ENCODE results near the gene RSAD1.

Gene RSAD1

GRCh38 chr17:50513495-50513894, 34.8 kb downstream of the RSAD1 start:
- no peak for TF ChIP-seq EZH2phosphoT487 (IDR thresholded peaks at IDR 0.05; ENCODE audit: borderline replicate concordance, low read length)
- TF ChIP-seq, protein P1, sequence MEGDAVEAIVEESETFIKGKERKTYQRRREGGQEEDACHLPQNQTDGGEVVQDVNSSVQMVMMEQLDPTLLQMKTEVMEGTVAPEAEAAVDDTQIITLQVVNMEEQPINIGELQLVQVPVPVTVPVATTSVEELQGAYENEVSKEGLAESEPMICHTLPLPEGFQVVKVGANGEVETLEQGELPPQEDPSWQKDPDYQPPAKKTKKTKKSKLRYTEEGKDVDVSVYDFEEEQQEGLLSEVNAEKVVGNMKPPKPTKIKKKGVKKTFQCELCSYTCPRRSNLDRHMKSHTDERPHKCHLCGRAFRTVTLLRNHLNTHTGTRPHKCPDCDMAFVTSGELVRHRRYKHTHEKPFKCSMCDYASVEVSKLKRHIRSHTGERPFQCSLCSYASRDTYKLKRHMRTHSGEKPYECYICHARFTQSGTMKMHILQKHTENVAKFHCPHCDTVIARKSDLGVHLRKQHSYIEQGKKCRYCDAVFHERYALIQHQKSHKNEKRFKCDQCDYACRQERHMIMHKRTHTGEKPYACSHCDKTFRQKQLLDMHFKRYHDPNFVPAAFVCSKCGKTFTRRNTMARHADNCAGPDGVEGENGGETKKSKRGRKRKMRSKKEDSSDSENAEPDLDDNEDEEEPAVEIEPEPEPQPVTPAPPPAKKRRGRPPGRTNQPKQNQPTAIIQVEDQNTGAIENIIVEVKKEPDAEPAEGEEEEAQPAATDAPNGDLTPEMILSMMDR (IDR thresholded peaks at IDR 0.05; ENCODE audit: low read depth, low read length, poor library complexity, severe bottlenecking), result no peak
- Histone ChIP-seq H3K79me2 (ENCODE audit: control insufficient read depth, low read length) (peaks cover 4% of the 10 kb centered on the region; the same call in 1 of the 2 replicates), H3K36me3 (ENCODE audit: control insufficient read depth, low read length) (no peaks in the 10 kb centered on the region), H3K4me2 (ENCODE audit: low read length) (no peak overlapping the region), H3K9me3 (ENCODE audit: control insufficient read depth, insufficient read depth, low read length) (no peaks in the 10 kb centered on the region), H3K4me1 (ENCODE audit: control insufficient read depth, low read length) (peaks cover 27% of the 10 kb centered on the region), H3K9me2 (replicated peaks; ENCODE audit: control insufficient read depth, low read length) (no peaks in the 10 kb centered on the region), H4K20me1 (ENCODE audit: control insufficient read depth, insufficient read depth, low read depth, low read length) (no peaks in the 10 kb centered on the region), H3K4me3 (ENCODE audit: low read length) (no peak overlapping the region), H3F3A (ENCODE audit: control insufficient read depth, insufficient read depth) (no peaks in the 10 kb centered on the region; the same call in 1 of the 2 replicates), H3K27ac (ENCODE audit: low read depth, low read length) (no peak overlapping the region), H3K27me3 (ENCODE audit: control insufficient read depth, low read length) (no peaks in the 10 kb centered on the region)

DNA sequence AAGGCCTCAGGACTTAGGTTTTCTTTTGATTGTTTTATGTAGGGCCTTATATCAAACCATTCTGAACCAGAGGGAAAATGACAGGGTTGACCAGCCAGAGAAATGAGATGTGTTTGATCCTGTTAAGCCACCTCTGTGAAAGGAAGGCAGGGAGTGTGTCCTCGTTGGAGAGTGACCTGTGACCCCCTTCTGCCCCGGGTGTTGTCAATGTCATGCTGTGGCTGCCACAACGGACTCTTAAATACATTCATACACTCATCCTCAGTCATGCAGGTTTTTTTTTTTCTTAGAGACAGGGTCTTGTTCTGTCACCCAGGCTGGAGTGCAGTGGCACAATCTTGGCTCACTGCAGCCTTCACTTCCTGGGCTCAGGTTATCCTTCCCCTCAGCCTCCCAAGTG, 35.7 kb downstream of the RSAD1 start:
- peaks cover 4% of the 10 kb centered on the region; the same call in 1 of the 2 replicates for H3K79me2 ChIP-seq (ENCODE audit: control insufficient read depth, low read length)
- H3K36me3 ChIP-seq (ENCODE audit: control insufficient read depth, low read length), result no peaks in the 10 kb centered on the region
- H3K27ac ChIP-seq (ENCODE audit: low read depth, low read length), result no peak overlapping the region
- H4K20me1 ChIP-seq (ENCODE audit: control insufficient read depth, insufficient read depth, low read depth, low read length), result no peaks in the 10 kb centered on the region
- peaks cover 19% of the 10 kb centered on the region for H3K4me1 ChIP-seq (ENCODE audit: control insufficient read depth, low read length)
- no peak overlapping the region for H3K4me3 ChIP-seq (ENCODE audit: low read length)
- H3K9me2 ChIP-seq (replicated peaks; ENCODE audit: control insufficient read depth, low read length), result no peaks in the 10 kb centered on the region
- no peak for TF ChIP-seq EZH2phosphoT487 (IDR thresholded peaks at IDR 0.05; ENCODE audit: borderline replicate concordance, low read length)
- TF ChIP-seq, protein P1 (IDR thresholded peaks at IDR 0.05; ENCODE audit: low read depth, low read length, poor library complexity, severe bottlenecking), result no peak
- no peaks in the 10 kb centered on the region for H3K9me3 ChIP-seq (ENCODE audit: control insufficient read depth, insufficient read depth, low read length)
- H3K4me2 ChIP-seq (ENCODE audit: low read length), result no peak overlapping the region
- H3F3A ChIP-seq (ENCODE audit: control insufficient read depth, insufficient read depth), result no peaks in the 10 kb centered on the region; the same call in 1 of the 2 replicates
- no peaks in the 10 kb centered on the region for H3K27me3 ChIP-seq (ENCODE audit: control insufficient read depth, low read length)

GRCh38 chr17:50514936-50515702, 36.5 kb downstream of the RSAD1 start:
- Histone ChIP-seq H3K36me3 (ENCODE audit: control insufficient read depth, low read length) (no peaks in the 10 kb centered on the region), H3K79me2 (ENCODE audit: control insufficient read depth, low read length) (no peaks in the 10 kb centered on the region), H3K27ac (ENCODE audit: low read depth, low read length) (no peak overlapping the region), H3K9me2 (replicated peaks; ENCODE audit: control insufficient read depth, low read length) (no peaks in the 10 kb centered on the region), H4K20me1 (ENCODE audit: control insufficient read depth, insufficient read depth, low read depth, low read length) (no peaks in the 10 kb centered on the region), H3K4me3 (ENCODE audit: low read length) (no peak overlapping the region), H3K4me2 (ENCODE audit: low read length) (peak overlapping the region; percentile 8; the same call in 1 of the 2 replicates), H3K9me3 (ENCODE audit: control insufficient read depth, insufficient read depth, low read length) (no peaks in the 10 kb centered on the region), H3F3A (ENCODE audit: control insufficient read depth, insufficient read depth) (no peaks in the 10 kb centered on the region), H3K27me3 (ENCODE audit: control insufficient read depth, low read length) (no peaks in the 10 kb centered on the region), H3K4me1 (ENCODE audit: control insufficient read depth, low read length) (peaks cover 14% of the 10 kb centered on the region)
- no peak for TF ChIP-seq EZH2phosphoT487 (IDR thresholded peaks at IDR 0.05; ENCODE audit: borderline replicate concordance, low read length)
- TF ChIP-seq, protein P1 (IDR thresholded peaks at IDR 0.05; ENCODE audit: low read depth, low read length, poor library complexity, severe bottlenecking), result no peak
